Astrocyte of the spinal cord (primary cell): ENCODE measurements around the gene AKAP6.

Source experiments
- DNase-seq: peaks from one replicate; pipeline ENCODE4 v3.0.0; 2011; ENCODE audit warnings: low read depth, low spot score
- H3K4me3 ChIP-seq: 2 replicates; pipeline ENCODE4 v1.5.1; 2011; ENCODE audit warnings: low read depth, mild to moderate bottlenecking, low read length, moderate library complexity
- in situ Hi-C: cut with HindIII; loops from 2 replicates; pipeline ENCODE4 v1.10.0; 2017; ENCODE audit warnings: low sequenced_read_pairs
- TF ChIP-seq, protein P1 (sequence below): IDR thresholded peaks from 2 replicates; pipeline ENCODE4 v1.5.1; 2012; ENCODE audit warnings: low read depth, mild to moderate bottlenecking, low read length, inconsistent platforms

AKAP6 gene

DNA sequence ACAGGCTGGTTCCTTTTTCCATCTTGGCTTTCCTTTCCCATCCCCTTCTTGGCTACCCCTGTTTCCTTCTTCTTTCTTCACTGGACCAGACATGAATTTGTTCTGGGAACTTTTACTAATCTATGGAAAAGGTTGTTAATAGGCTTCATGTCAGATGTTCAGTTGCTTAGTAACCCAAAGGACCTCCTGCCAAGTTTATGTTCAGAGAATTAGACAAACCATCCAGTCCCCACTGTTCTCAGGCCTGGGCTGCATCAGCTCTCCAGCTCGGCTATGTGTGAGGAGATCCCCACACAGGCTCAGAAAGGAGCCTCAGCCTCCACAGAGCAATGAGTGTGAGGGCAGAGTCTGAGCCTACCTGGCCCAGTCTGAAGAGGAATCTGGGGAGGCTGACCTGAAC lies 78.0 kb downstream of the AKAP6 start:
- no peak for DNase-seq
- in situ Hi-C loops, result no loop called here
- no peak overlapping the region for H3K4me3 ChIP-seq
- TF ChIP-seq, protein P1, sequence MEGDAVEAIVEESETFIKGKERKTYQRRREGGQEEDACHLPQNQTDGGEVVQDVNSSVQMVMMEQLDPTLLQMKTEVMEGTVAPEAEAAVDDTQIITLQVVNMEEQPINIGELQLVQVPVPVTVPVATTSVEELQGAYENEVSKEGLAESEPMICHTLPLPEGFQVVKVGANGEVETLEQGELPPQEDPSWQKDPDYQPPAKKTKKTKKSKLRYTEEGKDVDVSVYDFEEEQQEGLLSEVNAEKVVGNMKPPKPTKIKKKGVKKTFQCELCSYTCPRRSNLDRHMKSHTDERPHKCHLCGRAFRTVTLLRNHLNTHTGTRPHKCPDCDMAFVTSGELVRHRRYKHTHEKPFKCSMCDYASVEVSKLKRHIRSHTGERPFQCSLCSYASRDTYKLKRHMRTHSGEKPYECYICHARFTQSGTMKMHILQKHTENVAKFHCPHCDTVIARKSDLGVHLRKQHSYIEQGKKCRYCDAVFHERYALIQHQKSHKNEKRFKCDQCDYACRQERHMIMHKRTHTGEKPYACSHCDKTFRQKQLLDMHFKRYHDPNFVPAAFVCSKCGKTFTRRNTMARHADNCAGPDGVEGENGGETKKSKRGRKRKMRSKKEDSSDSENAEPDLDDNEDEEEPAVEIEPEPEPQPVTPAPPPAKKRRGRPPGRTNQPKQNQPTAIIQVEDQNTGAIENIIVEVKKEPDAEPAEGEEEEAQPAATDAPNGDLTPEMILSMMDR, result no peak

DNA sequence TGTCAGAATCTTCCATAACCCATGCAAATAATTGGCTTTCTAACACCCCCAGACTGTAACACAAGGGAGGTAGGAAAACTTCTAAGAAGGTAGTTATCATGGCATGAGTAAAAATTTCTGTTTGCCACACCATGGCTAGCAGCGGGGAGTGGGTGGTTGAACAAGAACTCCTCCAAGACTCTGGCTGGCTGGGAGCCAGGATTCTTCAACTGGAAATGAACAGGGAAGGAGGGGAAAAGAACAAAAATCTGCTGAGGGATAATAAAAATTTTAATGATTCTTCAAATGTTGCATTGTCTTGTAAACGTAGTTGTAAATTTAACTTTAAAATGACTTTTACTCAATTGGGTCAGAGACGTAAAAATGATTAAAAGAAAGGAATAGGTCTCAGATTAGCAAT lies 78.9 kb downstream of the AKAP6 start:
- in situ Hi-C loops, result no loop called here

DNA sequence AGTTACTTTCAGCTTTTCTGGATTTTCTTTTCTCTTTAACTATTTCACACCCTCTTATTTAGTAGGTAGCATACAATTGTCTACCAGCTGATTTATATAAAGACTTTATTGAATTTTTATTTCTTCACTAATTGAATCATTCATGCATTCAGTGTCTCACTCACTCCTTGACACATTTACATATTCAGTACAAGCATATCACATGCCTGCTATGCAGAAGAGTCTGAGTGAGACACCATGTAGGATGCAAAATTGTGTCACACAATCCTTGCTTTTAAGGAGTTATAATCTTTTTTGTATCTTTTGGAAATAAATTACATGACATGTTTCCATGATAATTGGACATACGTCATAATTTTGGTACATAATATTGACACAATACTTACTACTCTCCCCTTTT lies 83.0 kb downstream of the AKAP6 start:
- DNase-seq, result no peak
- in situ Hi-C loops, result no loop called here
- no peak overlapping the region for H3K4me3 ChIP-seq
- TF ChIP-seq, protein P1, result no peak

More for the DNA sequence above, 78.9 kb downstream of the AKAP6 start:
- TF ChIP-seq, protein P1, result no peak
- no peak overlapping the region for H3K4me3 ChIP-seq
- DNase-seq, result no peak

DNA sequence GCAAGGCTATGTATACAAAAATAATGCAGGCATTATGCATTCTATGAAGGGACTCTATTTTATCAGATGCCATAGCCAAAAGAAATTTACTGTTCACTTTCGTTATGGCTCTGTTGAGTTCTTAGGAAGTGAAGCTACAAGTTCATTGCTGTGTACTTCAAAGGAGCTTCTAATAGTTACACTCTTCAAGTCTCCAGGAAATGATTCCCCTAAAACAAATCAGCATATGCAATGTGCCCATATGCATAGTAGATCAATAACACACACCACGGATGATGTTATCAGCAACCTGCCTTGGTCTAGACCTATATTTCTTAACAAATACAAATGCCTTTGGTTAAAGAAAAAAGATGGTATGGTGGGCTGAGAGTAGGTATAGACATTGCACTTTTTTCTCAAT lies 83.4 kb downstream of the AKAP6 start:
- in situ Hi-C loops, result no loop called here
- TF ChIP-seq, protein P1, result no peak
- H3K4me3 ChIP-seq, result no peak overlapping the region
- DNase-seq, result no peak

DNA sequence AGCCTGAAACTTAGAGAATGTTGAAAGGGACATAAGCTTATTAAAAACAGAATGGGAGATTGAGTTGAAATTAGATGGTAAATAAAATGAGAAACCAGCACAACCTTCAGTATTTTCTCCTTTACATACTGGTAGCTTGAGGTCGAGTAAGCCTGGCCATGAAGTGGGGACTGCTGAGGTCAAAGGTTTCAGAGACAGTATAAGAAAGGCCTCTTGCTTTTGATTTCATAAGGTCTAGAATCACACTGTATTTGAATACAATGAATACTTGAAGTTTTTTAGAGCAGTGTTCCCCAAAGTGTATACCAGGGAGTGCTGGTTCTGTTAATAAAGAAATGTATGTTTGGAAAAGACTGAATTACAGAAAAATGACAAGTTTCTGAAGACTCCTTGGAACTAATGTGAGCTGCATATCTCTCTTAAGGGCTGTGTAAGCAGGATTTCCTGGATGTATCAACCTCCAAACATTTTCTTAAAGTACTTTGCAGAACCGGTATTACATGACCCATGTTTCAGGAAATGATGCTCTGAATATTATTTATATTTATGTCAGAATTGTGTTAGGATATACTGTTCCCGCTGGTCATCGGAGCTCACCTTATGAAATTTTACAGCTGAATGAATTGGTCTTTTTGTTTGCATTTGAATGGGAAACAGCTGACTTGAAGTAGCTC lies 85.0 kb downstream of the AKAP6 start:
- DNase-seq, result no peak
- TF ChIP-seq, protein P1, result no peak
- in situ Hi-C loops, result no loop called here
- H3K4me3 ChIP-seq, result no peak overlapping the region

DNA sequence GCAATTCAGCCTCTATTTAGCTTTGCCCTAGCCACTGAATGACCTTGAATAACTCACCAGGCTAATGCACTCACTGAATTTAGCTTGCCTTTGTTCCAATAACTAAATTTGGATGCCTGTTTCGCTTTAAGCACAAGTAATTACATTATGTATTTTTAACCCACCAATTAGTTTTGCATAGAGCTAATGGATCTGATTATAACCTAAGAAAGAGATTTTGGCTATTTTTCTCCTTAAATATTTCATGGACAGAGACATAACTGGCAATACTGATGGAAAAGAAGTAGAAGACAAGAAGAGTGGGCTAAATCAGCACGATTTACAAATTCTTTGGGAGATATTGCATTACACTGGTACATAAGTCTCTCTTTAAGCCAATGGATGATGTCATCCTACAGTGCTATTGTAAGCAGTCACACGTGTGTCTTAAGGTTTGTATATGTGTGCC lies 85.7 kb downstream of the AKAP6 start:
- no peak for DNase-seq
- no peak overlapping the region for H3K4me3 ChIP-seq
- in situ Hi-C loops, result no loop called here
- TF ChIP-seq, protein P1, result no peak
